ENCODE data around the gene GPS1.

GPS1 gene

DNA sequence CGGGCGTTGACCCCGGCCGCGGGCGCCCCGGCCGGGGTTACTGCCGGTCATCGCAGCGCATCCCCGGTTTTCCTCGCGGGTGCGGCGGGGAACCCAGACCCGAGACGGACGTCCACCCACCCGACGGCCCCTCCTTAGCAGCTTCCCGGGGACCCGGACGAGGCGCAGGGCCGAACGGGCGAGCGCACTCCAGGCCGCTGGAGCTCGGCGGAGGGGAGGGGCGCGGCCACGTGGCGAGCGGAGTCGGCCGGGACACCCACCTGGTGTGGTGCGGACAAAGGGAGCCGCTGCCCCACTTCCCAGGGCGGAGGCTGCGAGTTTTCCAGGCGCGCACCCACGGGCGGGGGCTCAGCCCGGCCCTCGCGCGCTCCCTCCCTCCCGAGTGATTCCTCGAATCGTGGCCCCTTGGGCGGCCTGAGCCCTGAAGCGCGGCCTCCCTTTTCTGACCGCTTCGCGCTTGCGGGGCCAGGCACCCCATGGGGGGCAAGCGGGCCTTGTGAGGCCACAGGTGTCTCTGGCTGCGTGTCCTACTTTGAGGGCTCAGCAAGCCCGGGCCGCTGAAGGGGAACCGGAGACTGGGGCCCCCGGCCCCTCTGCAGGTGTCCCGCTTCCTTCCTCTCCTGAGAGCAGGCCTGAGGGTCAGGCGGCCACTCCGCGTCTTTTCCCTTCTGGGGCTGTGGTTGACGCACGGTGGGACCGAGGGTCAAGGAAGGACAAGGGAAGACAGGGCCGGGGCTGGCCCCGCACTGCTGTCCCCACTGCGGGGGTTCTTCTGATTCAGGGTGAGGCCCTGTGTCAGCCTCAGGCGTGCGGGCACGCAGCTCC lies 47.5 kb downstream of the GPS1 start:
- peak; percentile 66 for DNase-seq (ENCODE audit: extremely low read depth, insufficient read length)

DNA sequence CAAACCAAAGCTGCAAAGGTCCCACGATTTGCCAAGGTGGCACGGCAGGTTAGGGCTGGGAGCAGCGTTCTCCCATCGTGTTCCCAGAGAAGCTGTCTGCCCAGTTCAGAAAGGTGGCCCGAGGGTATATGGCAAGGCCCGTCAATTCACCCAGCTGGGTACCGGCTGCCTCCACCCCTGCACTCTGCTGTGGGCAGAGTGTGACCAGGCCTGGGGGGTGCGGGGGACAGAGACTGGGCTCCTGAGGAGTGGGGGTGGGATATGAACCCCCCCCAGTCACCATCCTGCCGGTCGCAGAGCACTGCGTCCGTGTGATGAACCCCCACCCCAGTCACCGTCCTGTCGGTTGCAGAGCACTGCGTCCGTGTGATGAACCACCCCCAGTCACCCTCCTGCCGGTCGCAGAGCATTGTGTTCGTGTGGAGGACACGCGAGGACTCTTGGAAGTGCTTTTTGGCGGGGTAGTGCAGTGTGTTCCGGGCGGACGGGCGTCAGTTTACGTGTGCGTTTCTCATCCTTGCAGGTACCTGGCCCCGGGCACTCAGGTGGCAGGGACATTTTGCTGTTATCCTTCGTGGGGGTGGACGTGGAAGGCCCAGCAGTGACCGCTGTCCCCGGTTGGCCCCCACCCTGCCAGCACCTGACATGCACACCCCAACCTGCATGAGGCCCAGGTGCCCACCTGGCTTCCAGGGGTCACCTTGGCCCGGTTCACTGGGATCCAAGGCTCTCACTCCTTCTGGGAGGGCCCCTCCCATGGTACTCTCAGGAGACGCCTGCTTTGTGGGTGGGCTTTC lies 49.0 kb downstream of the GPS1 start:
- peak; percentile 22 for DNase-seq (ENCODE audit: extremely low read depth, insufficient read length)
- peaks cover 10% of the 10 kb centered on the region for H3K36me3 ChIP-seq (ENCODE audit: control insufficient read depth, insufficient read depth, low read length)
- TF ChIP-seq, protein P1, sequence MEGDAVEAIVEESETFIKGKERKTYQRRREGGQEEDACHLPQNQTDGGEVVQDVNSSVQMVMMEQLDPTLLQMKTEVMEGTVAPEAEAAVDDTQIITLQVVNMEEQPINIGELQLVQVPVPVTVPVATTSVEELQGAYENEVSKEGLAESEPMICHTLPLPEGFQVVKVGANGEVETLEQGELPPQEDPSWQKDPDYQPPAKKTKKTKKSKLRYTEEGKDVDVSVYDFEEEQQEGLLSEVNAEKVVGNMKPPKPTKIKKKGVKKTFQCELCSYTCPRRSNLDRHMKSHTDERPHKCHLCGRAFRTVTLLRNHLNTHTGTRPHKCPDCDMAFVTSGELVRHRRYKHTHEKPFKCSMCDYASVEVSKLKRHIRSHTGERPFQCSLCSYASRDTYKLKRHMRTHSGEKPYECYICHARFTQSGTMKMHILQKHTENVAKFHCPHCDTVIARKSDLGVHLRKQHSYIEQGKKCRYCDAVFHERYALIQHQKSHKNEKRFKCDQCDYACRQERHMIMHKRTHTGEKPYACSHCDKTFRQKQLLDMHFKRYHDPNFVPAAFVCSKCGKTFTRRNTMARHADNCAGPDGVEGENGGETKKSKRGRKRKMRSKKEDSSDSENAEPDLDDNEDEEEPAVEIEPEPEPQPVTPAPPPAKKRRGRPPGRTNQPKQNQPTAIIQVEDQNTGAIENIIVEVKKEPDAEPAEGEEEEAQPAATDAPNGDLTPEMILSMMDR (IDR thresholded peaks at IDR 0.05; ENCODE audit: insufficient read depth, low read length, poor library complexity, severe bottlenecking), result no peak
- no peak overlapping the region for H3K4me3 ChIP-seq (replicated peaks; ENCODE audit: low read depth, low read length)
- H3K27me3 ChIP-seq (replicated peaks; ENCODE audit: control insufficient read depth, insufficient read depth, low read length), result no peaks in the 10 kb centered on the region

More for the DNA sequence above, 47.5 kb downstream of the GPS1 start:
- Histone ChIP-seq H3K4me3 (replicated peaks; ENCODE audit: low read depth, low read length) (peak overlapping the region; percentile 82), H3K36me3 (ENCODE audit: control insufficient read depth, insufficient read depth, low read length) (peaks cover 19% of the 10 kb centered on the region), H3K27me3 (replicated peaks; ENCODE audit: control insufficient read depth, insufficient read depth, low read length) (no peaks in the 10 kb centered on the region)
- TF ChIP-seq, protein P1 (IDR thresholded peaks at IDR 0.05; ENCODE audit: insufficient read depth, low read length, poor library complexity, severe bottlenecking), result no peak

DNA sequence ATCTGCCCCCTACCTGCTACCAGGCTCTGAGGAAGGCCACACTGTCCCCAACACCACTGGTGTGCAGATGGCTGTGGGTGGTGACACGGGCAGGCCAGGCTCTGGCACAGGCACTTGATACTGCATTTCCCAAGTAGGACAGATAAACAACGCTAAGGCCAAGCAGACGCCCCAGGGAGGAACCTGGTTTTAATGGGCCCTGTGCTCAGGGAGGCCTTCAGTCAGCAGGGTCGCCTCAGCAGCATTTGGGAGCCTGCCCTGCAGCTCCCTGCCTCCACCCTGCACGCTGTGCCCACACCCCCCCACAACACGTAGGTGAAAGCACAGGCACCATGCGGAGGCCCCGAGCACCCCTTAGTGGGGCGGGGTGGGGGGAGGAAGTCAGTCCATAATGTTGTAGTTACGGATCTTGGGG lies 49.6 kb downstream of the GPS1 start:
- TF ChIP-seq, protein P1 (IDR thresholded peaks at IDR 0.05; ENCODE audit: insufficient read depth, low read length, poor library complexity, severe bottlenecking), result no peak
- no peak for DNase-seq (ENCODE audit: extremely low read depth, insufficient read length)
- no peaks in the 10 kb centered on the region for H3K27me3 ChIP-seq (replicated peaks; ENCODE audit: control insufficient read depth, insufficient read depth, low read length)
- no peak overlapping the region for H3K4me3 ChIP-seq (replicated peaks; ENCODE audit: low read depth, low read length)
- H3K36me3 ChIP-seq (ENCODE audit: control insufficient read depth, insufficient read depth, low read length), result peaks cover 5% of the 10 kb centered on the region

DNA sequence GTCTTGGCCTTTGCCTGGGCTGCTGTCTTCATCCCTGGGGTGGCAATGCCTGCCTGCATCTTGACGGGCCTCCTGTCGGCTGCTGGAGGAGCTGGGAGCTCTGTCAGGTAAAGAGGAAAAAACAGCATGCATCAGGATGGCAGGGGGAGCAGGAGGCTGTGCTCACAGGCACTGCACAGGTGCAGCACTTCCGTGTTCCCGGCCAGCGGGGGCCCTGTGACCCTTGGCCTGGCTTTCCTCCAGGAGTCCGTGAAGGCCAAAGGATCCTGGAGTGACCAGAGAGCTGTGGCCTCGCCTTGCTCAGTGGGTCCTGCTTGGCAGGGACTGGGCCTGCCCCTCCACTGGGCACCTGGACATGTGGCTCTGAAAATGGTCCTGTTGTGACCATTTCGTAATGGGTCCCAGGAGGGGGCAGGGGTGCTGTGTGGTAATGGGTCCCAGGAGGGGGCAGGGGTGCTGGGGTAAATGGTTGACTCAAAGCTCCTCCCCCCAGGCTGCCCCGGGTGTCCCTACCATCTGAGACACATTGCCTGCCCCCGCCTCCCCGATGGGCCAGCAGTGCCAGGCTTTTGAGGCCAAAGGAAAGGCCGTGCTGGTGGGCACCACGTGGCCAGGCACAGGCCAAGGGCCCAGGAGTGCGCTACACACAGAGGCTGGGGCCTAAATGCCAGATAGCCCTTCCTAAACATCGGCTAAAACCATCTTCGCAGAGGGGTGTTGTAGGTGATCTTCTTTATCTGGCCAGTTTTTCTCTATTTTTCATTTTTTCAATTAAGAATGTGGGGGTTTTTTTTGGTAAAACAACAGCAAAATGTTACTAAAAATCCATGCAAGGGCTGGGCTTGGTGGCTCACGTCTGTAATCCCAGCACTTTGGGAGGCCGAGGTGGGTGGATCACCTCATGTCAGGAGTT lies 50.3 kb downstream of the GPS1 start:
- H3K4me3 ChIP-seq (replicated peaks; ENCODE audit: low read depth, low read length), result no peak overlapping the region
- no peak for DNase-seq (ENCODE audit: extremely low read depth, insufficient read length)
- TF ChIP-seq, protein P1 (IDR thresholded peaks at IDR 0.05; ENCODE audit: insufficient read depth, low read length, poor library complexity, severe bottlenecking), result no peak

More for the DNA sequence above, 50.3 kb downstream of the GPS1 start:
- Histone ChIP-seq H3K36me3 (ENCODE audit: control insufficient read depth, insufficient read depth, low read length) (peaks cover 5% of the 10 kb centered on the region), H3K27me3 (replicated peaks; ENCODE audit: control insufficient read depth, insufficient read depth, low read length) (no peaks in the 10 kb centered on the region)
